Measurements from ENCODE around the gene AMN1. TPM values are rescaled to one million over a fixed set of nuclear protein-coding genes. Genes with fewer than 3 reads are reported as not detected.

The AMN1 gene
- total and polyA plus RNA-seq, 2 experiments from 2014 or later = 12.6 to 17.7 TPM

GRCh38 chr12:31751085-31751484 is 22.3 kb upstream of the AMN1 start:
- no peak for DNase-seq (ENCODE audit: low spot score)
- H3K4me3 ChIP-seq = no peak overlapping the region
- no peaks in the 10 kb centered on the region for H3K36me3 ChIP-seq (ENCODE audit: insufficient read depth)
- Mint-ChIP-seq H3K27ac (no peak overlapping the region), H3K4me3 (no peak overlapping the region), H3K9me3 (peaks cover 12% of the 10 kb centered on the region; the same call in 2 of the 3 replicates), H3K36me3 (ENCODE audit: low read depth) (peaks cover 20% of the 10 kb centered on the region), H3K27me3 (ENCODE audit: insufficient read depth, low read depth, poor library complexity) (peaks cover 12% of the 10 kb centered on the region), H3K4me1 (peaks cover 29% of the 10 kb centered on the region)
- H3K9me2 ChIP-seq (ENCODE audit: insufficient read depth) = no peaks in the 10 kb centered on the region
- H3K4me1 ChIP-seq (ENCODE audit: insufficient read depth) = peaks cover 22% of the 10 kb centered on the region; the same call in 1 of the 2 replicates
- H3K4me2 ChIP-seq = no peak overlapping the region
- H4K20me1 ChIP-seq (replicated peaks; ENCODE audit: insufficient read depth) = no peaks in the 10 kb centered on the region
- H3K27me3 ChIP-seq (ENCODE audit: insufficient read depth) = no peaks in the 10 kb centered on the region
- no peaks in the 10 kb centered on the region for H3K79me2 ChIP-seq (replicated peaks; ENCODE audit: insufficient read depth)
- no peak for TF ChIP-seq JUNB (IDR thresholded peaks at IDR 0.05; ENCODE audit: unreplicated experiment)
- TF ChIP-seq REST (IDR thresholded peaks at IDR 0.05; ENCODE audit: unreplicated experiment) = no peak
- TF ChIP-seq, protein P1, sequence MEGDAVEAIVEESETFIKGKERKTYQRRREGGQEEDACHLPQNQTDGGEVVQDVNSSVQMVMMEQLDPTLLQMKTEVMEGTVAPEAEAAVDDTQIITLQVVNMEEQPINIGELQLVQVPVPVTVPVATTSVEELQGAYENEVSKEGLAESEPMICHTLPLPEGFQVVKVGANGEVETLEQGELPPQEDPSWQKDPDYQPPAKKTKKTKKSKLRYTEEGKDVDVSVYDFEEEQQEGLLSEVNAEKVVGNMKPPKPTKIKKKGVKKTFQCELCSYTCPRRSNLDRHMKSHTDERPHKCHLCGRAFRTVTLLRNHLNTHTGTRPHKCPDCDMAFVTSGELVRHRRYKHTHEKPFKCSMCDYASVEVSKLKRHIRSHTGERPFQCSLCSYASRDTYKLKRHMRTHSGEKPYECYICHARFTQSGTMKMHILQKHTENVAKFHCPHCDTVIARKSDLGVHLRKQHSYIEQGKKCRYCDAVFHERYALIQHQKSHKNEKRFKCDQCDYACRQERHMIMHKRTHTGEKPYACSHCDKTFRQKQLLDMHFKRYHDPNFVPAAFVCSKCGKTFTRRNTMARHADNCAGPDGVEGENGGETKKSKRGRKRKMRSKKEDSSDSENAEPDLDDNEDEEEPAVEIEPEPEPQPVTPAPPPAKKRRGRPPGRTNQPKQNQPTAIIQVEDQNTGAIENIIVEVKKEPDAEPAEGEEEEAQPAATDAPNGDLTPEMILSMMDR (conservative IDR thresholded peaks at IDR 0.05; ENCODE audit: low read depth in 2 of 2) = no peak
- no peak overlapping the region for H3K27ac ChIP-seq (ENCODE audit: low read depth)
- no peak for ATAC-seq
- no peak overlapping the region for H2AFZ ChIP-seq
- no peaks in the 10 kb centered on the region for H3F3A ChIP-seq (replicated peaks; ENCODE audit: low read depth)

- no peak overlapping the region for H3K4me2 ChIP-seq
- no peak overlapping the region for H3K27ac Mint-ChIP-seq
- no peak overlapping the region for H3K27ac ChIP-seq (ENCODE audit: low read depth)
- TF ChIP-seq REST (IDR thresholded peaks at IDR 0.05; ENCODE audit: unreplicated experiment) (no peak), ETS1 (IDR thresholded peaks at IDR 0.05) (no peak), POLR2AphosphoS5 (IDR thresholded peaks at IDR 0.05; ENCODE audit: low read depth) (no peak), ZNF331 (CRISPR knock-in tag; IDR thresholded peaks at IDR 0.05; ENCODE audit: low read depth) (no peak)
Observed at GRCh38 chr12:31750747-31751039, 21.9 kb upstream of the AMN1 start.

More at GRCh38 chr12:31750747-31751039, 21.9 kb upstream of the AMN1 start:
- peaks cover 18% of the 10 kb centered on the region; the same call in 1 of the 2 replicates for H3K4me1 ChIP-seq (ENCODE audit: insufficient read depth)
- peaks cover 12% of the 10 kb centered on the region; the same call in 2 of the 3 replicates for H3K9me3 Mint-ChIP-seq
- peaks cover 29% of the 10 kb centered on the region for H3K4me1 Mint-ChIP-seq
- no peaks in the 10 kb centered on the region for H3F3A ChIP-seq (replicated peaks; ENCODE audit: low read depth)
- H4K20me1 ChIP-seq (replicated peaks; ENCODE audit: insufficient read depth) = no peaks in the 10 kb centered on the region
- no peaks in the 10 kb centered on the region for H3K27me3 ChIP-seq (ENCODE audit: insufficient read depth)
- H3K36me3 Mint-ChIP-seq (ENCODE audit: low read depth) = peaks cover 20% of the 10 kb centered on the region
- ATAC-seq = no peak
- H3K4me3 Mint-ChIP-seq = no peak overlapping the region
- H3K36me3 ChIP-seq (ENCODE audit: insufficient read depth) = no peaks in the 10 kb centered on the region
- H3K79me2 ChIP-seq (replicated peaks; ENCODE audit: insufficient read depth) = no peaks in the 10 kb centered on the region
- DNase-seq (ENCODE audit: low spot score) = no peak
- peak overlapping the region; percentile 34; the same call in 1 of the 2 replicates for H2AFZ ChIP-seq
- peaks cover 12% of the 10 kb centered on the region for H3K27me3 Mint-ChIP-seq (ENCODE audit: insufficient read depth, low read depth, poor library complexity)
- H3K9me2 ChIP-seq (ENCODE audit: insufficient read depth) = no peaks in the 10 kb centered on the region
- no peak overlapping the region for H3K4me3 ChIP-seq
